HUES48 (cell line): ENCODE results near the gene PTTG1.

ENCODE experiments used
- H3K27ac ChIP-seq: one replicate; pipeline ENCODE4 v1.7.0; 2013; ENCODE audit warnings: low read depth, low read length, inconsistent platforms
- H3K27me3 ChIP-seq: 2 replicates; pipeline ENCODE4 v1.6.1; 2013; ENCODE audit warnings: mild to moderate bottlenecking, low read length; ENCODE audit not compliant: control insufficient read depth, insufficient read depth
- H3K36me3 ChIP-seq: 2 replicates; pipeline ENCODE4 v1.6.1; 2013; ENCODE audit warnings: low read length; ENCODE audit not compliant: control insufficient read depth, insufficient read depth
- H3K4me1 ChIP-seq: 2 replicates; pipeline ENCODE4 v1.6.1; 2013; ENCODE audit warnings: mild to moderate bottlenecking, low read length; ENCODE audit not compliant: control insufficient read depth, insufficient read depth
- H3K4me3 ChIP-seq: 2 replicates; pipeline ENCODE4 v1.5.1; 2013; ENCODE audit warnings: mild to moderate bottlenecking, low read depth, low read length
- H3K9ac ChIP-seq: 2 replicates; pipeline ENCODE4 v1.6.1; 2013; ENCODE audit warnings: mild to moderate bottlenecking, low read depth, low read length, moderate library complexity
- H3K9me3 ChIP-seq: 2 replicates; pipeline ENCODE4 v1.6.1; 2013; ENCODE audit warnings: low read length; ENCODE audit not compliant: control insufficient read depth, insufficient read depth

Gene PTTG1

DNA sequence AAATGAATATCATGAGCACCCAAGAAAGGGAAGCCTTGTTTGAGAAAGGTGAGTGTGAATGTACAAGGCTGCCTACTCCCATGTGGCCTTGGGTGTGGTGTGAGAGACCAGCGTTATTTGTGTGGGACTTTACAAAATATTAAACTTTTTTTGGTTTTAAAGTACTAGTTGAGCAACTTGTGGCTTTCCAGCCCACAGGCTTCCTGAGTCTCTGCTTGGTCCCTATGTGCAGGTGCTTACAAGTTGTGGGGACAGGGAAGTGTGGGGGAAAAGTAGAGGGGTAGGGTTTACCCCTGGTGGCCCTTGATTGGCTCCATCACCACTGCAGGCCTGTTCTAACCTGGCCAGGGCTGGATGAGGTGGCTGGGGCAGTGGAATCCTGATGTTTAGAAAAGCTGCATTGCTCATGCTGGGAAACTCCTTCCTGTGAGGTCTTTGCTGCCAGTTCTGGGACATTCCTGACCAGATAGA, 19.7 kb downstream of the PTTG1 start:
- Histone ChIP-seq H3K36me3 (no peaks in the 10 kb centered on the region), H3K27me3 (no peaks in the 10 kb centered on the region), H3K9me3 (no peaks in the 10 kb centered on the region), H3K27ac (no peak overlapping the region), H3K9ac (no peak overlapping the region), H3K4me3 (no peak overlapping the region), H3K4me1 (peaks cover 7% of the 10 kb centered on the region)

DNA sequence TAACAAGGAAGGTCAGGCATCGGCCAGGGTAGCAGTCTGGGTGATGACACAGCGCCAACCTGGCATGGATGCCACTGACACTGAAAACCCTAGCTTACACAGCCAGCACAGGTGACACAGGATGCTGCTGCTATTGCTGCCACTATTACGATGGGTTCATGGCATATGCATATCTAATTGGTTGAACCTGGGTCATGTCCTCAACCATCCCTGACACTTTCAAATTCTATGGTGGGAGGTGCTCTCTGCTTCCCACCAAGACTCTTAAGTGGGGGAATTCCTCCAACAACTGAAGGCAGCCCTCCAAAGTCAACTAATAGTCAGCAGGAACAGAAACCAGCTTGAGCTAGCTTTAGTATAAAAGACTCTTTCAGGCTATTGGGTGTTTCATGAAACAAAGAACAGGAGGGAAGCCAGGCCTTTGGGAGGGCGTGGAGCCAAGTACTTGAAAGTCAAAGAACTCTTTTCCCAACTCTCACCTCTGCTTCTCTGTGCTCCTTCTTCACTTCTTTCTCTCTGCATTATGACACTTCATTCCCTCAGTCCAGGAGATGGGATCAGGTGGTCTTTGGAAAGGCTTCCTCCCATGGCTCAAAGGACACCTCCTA, 21.3 kb downstream of the PTTG1 start:
- H3K9me3 ChIP-seq: no peaks in the 10 kb centered on the region
- H3K4me1 ChIP-seq: peaks cover 7% of the 10 kb centered on the region
- no peaks in the 10 kb centered on the region for H3K27me3 ChIP-seq
- no peak overlapping the region for H3K9ac ChIP-seq
- H3K4me3 ChIP-seq: no peak overlapping the region
- no peak overlapping the region for H3K27ac ChIP-seq
- H3K36me3 ChIP-seq: no peaks in the 10 kb centered on the region

DNA sequence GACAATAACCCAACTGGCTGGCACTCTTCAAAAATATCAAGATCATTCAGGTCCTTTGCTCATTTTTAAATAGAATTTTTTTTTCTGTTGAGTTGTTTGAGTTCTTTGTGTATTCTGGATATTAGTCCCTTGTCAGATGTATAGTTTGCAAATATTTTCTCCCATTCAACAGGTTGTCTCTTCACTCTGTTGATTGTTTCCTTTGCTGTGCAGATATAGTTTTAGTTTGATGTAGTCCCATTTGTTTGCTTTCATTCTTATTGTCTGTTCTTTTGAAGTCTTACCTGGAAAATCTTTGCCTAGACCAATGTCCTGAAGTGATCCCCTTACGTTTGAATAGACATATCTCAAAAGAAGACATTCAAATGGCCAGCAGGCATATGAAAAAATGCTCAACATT, 22.8 kb downstream of the PTTG1 start:
- no peaks in the 10 kb centered on the region for H3K27me3 ChIP-seq
- H3K4me3 ChIP-seq: no peak overlapping the region
- peaks cover 7% of the 10 kb centered on the region for H3K4me1 ChIP-seq
- no peaks in the 10 kb centered on the region for H3K9me3 ChIP-seq
- H3K36me3 ChIP-seq: no peaks in the 10 kb centered on the region
- H3K27ac ChIP-seq: no peak overlapping the region
- H3K9ac ChIP-seq: no peak overlapping the region

DNA sequence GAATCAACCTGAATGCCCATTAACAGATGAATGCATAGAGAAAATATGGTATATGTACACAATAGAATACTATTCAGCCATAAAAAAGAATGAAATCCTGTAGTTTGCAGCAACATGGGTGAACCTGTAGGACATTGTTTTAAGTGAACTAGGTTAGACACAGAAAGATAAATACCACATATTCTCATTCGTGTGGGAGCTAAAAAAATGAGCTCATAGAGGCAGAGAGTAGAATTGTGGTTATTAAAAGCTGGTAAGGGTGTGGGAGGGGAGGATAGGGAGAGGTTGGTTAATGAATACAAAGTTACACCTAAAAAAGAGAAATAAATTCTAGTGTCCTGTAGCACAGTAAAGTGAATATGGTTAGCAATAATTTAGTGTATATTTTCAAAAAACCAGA, 23.5 kb downstream of the PTTG1 start:
- Histone ChIP-seq H3K4me3 (no peak overlapping the region), H3K27me3 (no peaks in the 10 kb centered on the region), H3K36me3 (no peaks in the 10 kb centered on the region), H3K9ac (no peak overlapping the region), H3K9me3 (no peaks in the 10 kb centered on the region), H3K27ac (no peak overlapping the region), H3K4me1 (peaks cover 7% of the 10 kb centered on the region)

DNA sequence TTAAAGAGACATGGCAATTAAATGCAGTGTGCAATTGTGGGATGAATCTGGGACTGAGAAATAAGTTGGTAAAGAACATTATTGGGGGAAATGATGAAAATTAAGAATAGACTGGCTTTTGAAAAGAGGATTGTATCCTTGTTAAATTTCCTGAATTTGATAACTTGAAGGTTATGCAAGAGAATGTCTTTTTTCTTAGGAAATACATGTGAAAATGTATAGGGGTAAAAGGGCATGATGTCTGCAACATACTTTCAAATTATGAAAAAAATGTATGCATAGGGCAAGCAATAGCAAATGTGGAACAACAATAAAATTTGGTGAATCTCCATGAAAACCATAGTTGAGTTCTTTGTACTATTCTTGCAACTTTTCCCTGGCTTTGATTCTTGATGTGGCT, 24.1 kb downstream of the PTTG1 start:
- H3K27me3 ChIP-seq: no peaks in the 10 kb centered on the region
- no peaks in the 10 kb centered on the region for H3K36me3 ChIP-seq
- H3K4me1 ChIP-seq: peaks cover 7% of the 10 kb centered on the region
- H3K27ac ChIP-seq: no peak overlapping the region
- no peak overlapping the region for H3K9ac ChIP-seq
- H3K4me3 ChIP-seq: no peak overlapping the region
- no peaks in the 10 kb centered on the region for H3K9me3 ChIP-seq

DNA sequence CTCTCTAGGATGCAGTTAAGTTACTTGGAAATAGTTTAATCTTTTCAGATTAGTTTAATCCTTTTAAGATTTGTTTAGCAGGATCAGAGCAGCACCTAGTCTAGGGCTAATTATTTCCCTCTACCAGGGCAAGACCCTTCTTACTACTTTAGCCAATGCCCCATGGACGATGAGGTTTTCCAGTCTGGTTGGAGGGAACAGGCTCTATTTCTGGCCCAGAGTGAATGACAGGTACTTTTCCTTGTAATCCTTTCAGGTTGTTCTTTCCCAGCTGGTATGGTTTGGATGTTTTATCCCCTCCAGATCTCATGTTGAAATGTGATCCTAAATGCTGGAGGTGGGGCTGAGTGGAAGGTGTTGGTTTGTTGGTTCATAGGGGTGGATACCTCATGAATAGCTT, 27.2 kb downstream of the PTTG1 start:
- Histone ChIP-seq H3K9ac (no peak overlapping the region), H3K27me3 (no peaks in the 10 kb centered on the region), H3K9me3 (no peaks in the 10 kb centered on the region), H3K27ac (no peak overlapping the region), H3K4me3 (no peak overlapping the region), H3K4me1 (no peaks in the 10 kb centered on the region), H3K36me3 (no peaks in the 10 kb centered on the region)

DNA sequence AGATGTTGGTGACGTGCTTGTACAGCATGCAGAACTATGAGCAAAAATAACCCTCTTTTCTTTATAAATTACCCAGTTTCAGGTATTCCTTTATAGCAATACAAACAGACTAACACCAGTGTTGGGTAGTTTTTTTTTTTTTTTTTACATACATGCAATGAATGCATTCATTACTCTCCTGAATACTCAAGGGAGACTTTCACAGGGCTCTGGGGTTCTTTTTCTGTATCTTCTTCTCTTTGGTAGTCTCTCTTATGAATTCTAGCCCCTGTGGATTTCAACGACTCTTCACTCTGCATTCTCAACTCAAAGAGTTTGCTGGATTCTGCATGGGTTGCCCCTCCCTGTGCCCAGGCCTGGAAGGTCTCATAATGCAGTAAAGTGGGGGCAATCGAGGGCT, 27.8 kb downstream of the PTTG1 start:
- Histone ChIP-seq H3K9me3 (no peaks in the 10 kb centered on the region), H3K27me3 (no peaks in the 10 kb centered on the region), H3K36me3 (no peaks in the 10 kb centered on the region), H3K4me3 (no peak overlapping the region), H3K9ac (no peak overlapping the region), H3K27ac (no peak overlapping the region), H3K4me1 (no peaks in the 10 kb centered on the region)

DNA sequence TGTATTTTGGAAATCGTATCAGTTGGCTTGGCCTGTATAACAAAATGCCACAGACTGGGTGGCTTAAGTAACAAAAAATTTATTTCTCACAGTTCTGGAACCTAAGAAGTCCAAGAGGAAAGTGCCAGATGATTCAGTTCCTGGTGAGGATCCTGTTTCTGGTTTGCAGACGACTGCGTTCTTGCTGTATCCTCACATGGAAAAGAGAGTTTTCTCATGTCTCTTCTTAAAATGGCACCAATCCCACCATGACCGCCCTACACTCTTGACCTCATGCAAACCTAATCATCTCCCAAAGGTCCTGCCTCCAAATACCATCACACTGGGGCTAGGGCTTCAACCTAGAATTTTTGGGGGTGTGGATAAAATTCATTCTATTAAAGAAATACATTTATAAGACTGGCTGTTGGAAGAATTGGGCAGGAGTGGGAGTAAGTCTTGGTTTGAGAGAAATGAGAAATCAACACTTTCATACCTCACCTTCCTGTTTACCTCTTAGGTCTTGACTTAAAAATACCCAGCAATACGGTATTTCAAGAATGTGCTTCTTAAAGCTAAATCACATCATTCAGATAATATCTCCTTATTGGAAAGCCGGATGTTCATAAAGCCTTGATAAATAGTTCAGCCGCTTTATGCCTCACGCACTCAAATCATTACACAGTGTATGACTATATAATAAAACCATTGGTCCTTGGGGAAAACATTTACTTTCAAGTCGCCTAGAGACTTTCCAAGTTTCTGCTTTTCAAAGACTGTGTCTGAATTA, 28.7 kb downstream of the PTTG1 start:
- Histone ChIP-seq H3K4me3 (no peak overlapping the region), H3K4me1 (no peaks in the 10 kb centered on the region), H3K36me3 (no peaks in the 10 kb centered on the region), H3K27ac (no peak overlapping the region), H3K9ac (no peak overlapping the region), H3K27me3 (no peaks in the 10 kb centered on the region), H3K9me3 (no peaks in the 10 kb centered on the region)

DNA sequence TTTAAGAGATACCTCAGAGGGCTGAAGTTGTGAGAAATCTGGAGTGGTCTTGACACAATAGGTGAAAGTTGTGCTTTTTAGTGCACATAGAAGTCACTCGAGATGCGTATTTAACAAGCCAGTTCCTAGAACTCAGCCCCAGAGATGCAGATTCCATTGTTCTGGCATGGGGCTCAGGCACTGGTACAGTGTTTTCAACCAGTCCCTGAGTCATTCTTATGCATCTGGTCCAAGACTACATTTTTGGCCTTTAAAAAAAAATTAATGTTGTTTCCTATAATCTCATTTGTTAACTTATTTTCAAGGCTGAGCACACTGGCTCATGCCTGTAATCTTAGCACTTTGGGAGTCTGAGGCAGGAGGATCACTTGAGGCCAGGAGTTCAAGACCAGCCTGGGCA, 29.6 kb downstream of the PTTG1 start:
- Histone ChIP-seq H3K4me3 (no peak overlapping the region), H3K27ac (no peak overlapping the region), H3K9me3 (no peaks in the 10 kb centered on the region), H3K27me3 (no peaks in the 10 kb centered on the region), H3K9ac (no peak overlapping the region), H3K4me1 (no peaks in the 10 kb centered on the region), H3K36me3 (no peaks in the 10 kb centered on the region)

DNA sequence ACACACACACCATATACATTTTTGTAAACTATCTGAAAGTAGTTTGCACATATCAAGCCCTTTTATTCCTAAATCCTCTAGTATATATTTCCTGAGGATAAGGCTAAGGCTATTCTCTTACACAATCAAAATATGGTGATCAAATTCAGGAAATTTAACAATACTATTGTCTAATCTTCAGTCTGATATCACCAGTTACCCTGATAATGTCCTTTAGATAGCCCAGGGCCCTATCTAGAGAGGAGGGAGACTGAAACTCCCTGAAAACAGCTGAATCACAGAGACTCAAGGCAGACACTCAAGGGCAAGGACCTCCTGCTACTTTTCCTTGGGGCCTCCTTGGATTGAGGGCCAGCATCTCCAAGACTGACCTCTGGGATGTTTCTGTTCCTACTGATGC, 30.4 kb downstream of the PTTG1 start:
- Histone ChIP-seq H3K9me3 (no peaks in the 10 kb centered on the region), H3K27me3 (no peaks in the 10 kb centered on the region), H3K4me1 (no peaks in the 10 kb centered on the region), H3K27ac (no peak overlapping the region), H3K4me3 (no peak overlapping the region), H3K36me3 (no peaks in the 10 kb centered on the region), H3K9ac (no peak overlapping the region)

DNA sequence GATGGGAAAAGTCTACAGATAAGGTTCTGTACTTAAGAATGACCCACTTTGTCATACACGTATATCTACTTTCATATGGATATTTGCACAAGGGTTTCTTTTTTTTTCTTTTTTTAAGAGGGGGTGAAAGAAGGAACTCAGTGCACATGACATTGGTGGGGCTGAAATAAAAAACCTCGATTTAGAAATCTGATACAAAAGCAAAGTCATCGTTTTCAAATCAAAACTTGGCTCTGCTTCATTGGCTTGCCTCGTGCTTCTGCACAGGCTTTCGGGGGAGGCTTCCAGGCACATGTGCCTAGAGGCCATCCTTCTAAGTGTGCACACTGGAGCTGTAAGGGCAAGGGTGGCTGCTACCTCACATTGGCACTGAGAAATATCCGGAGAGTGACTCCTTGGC, 31.1 kb downstream of the PTTG1 start:
- no peaks in the 10 kb centered on the region for H3K9me3 ChIP-seq
- no peak overlapping the region for H3K4me3 ChIP-seq
- H3K36me3 ChIP-seq: no peaks in the 10 kb centered on the region
- no peaks in the 10 kb centered on the region for H3K4me1 ChIP-seq
- no peak overlapping the region for H3K27ac ChIP-seq
- no peak overlapping the region for H3K9ac ChIP-seq
- no peaks in the 10 kb centered on the region for H3K27me3 ChIP-seq
